ENCODE data around the gene HECTD1.
"Not testable (repeated sequence)": the region's sequence is repeated elsewhere in the genome, so short reads cannot be mapped to it uniquely, and the experiment has no call there.

The HECTD1 gene

GRCh38 chr14:31207755-31208545 lies at the start of gene HECTD1:
Gene HECTD1, minus strand, starts transcription at chr14:31207793. Its CDS starts 1,857 bp downstream, at chr14:31205936.
- DNase-seq: peak; percentile 88

GRCh38 chr14:31257244-31257553 lies 49.6 kb upstream of the HECTD1 start:
- no peak for DNase-seq

GRCh38 chr14:31256534-31257243 lies 49.1 kb upstream of the HECTD1 start:
- no peak for DNase-seq

- DNase-seq: not testable (repeated sequence)
These were observed 48.3 kb upstream of the HECTD1 start for GRCh38 chr14:31255918-31256317.

GRCh38 chr14:31255286-31255685 lies 47.7 kb upstream of the HECTD1 start:
- no peak for DNase-seq

GRCh38 chr14:31253746-31254471 lies 46.3 kb upstream of the HECTD1 start:
- DNase-seq: no peak

GRCh38 chr14:31252865-31253264 lies 45.3 kb upstream of the HECTD1 start:
- DNase-seq: no peak

- no peak for DNase-seq
These were observed 43.7 kb upstream of the HECTD1 start for GRCh38 chr14:31251028-31251958.

GRCh38 chr14:31244626-31245025 lies 37.0 kb upstream of the HECTD1 start:
- DNase-seq: no peak

GRCh38 chr14:31243860-31244259 lies 36.3 kb upstream of the HECTD1 start:
- DNase-seq: peak; percentile 2

GRCh38 chr14:31242161-31242940 lies 34.8 kb upstream of the HECTD1 start:
- not testable (repeated sequence) for DNase-seq

- DNase-seq: no peak
These were observed 34.0 kb upstream of the HECTD1 start for GRCh38 chr14:31241450-31242114.

- no peak for DNase-seq
These were observed 32.1 kb upstream of the HECTD1 start for GRCh38 chr14:31239741-31240140.

GRCh38 chr14:31235462-31235861 lies 27.9 kb upstream of the HECTD1 start:
- no peak for DNase-seq

GRCh38 chr14:31232081-31232480 lies 24.5 kb upstream of the HECTD1 start:
- DNase-seq: no peak

GRCh38 chr14:31231272-31231671 lies 23.7 kb upstream of the HECTD1 start:
- DNase-seq: not testable (repeated sequence)

GRCh38 chr14:31230573-31230958 lies 23.0 kb upstream of the HECTD1 start:
- no peak for DNase-seq

GRCh38 chr14:31229638-31230572 lies 22.3 kb upstream of the HECTD1 start:
- no peak for DNase-seq

GRCh38 chr14:31229009-31229408 lies 21.4 kb upstream of the HECTD1 start:
- DNase-seq: no peak

GRCh38 chr14:31228533-31228932 lies 20.9 kb upstream of the HECTD1 start:
- DNase-seq: no peak
